Stimulated activated CD8-positive, alpha-beta memory T cell treated with anti-CD3 and anti-CD28 coated beads, Interleukin-7, amount 100 ng/mL, for 24 hours (primary cell): Measurements from ENCODE around the gene GNG8.

ENCODE experiments used
- DNase-seq: peaks from one replicate; pipeline ENCODE4 v3.0.0-alpha.2; 2020; ENCODE audit warnings: low read depth

GNG8 gene

DNA sequence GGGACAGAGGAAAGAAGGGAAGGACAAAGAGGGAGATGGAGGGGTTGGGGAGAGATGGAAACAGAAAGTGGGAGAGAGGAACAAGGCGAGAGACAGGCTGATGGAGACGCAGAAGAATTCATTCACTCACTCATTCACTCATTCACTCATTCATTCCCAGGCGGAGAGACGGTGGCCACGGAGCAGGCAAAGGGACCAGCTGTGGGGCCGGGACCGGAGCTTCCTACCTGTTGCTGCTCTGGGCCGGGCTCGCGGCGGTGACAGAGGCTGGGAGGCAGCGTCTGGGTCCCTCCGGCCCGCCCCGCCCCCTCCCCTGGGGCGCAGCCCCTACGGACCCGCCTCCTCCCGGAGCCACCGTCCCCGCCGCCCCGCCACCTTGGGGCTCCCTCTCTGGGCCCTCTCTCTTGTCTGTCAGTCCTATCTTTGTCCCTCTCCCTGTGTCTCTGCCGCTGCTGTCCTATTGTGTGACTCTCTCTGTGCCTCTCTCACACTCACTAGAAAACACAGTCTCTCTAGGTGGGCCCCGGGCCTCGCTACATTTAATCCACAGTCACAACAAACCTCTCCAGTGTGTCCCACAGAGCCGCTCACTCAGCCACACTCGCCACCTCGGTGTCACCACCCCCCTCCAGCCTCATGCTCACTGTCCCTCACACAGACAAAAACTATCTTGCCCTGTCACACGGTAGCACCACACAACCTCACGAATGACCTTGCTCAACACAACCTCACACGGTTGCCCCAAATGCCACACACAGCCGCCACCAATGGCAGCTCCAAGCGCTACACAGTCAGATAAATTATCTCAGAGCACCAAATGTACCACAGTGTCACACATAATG is at the start of gene GNG8:
TSS of gene GNG8 (minus strand) at position 283 of the 842 bp plus-strand sequence. CDS start 1,520 bp downstream, outside the sequence.
- DNase-seq, result no peak

DNA sequence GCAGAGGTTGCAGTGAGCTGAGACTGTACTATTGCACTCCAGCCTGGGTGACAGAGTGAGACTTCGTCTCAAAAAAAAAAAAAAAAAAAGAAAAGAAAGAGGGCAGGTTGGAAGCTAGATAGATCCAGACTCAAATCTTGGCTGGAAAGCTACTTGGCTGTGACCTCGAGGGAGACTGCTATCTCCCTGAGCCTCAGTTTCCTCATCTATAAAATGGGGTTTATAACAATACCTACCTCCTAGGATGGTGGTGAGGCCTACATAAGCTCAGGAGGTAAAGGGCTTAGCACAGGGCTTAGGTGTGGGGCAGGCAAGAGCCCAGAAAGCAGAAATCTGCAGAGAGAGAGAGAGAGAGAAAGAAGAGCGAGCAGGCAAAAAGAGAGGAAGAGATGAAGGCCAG is 49.2 kb upstream of the GNG8 start:
- no peak for DNase-seq

DNA sequence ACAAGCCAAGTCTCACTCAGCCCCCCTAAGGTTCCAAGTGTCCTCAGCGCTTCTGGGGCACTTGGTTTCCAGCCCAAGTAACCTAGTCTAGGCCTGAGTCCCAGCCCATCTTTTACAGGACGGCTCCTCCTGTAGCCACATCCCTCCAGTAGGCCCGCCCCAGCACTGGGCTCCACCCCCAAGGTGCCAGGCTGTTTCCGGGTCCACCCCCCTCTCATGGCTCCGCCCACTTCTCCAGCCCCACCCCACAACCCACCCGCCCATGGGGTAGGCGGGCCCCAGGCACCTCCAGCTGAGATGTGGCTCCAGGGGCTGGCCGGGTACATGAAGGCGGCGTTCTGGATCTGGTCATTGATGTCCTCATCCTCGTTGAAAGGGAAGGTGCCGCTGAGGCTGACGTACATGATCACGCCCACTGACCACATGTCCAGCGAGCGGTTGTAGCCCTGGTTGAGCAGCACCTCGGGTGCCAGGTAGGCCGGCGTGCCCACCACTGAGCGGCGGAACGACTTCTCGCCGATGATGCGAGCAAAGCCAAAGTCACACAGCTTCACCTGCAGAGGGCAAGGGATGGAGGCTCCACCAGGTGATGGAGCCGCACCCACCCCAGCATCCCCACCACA is 42.2 kb upstream of the GNG8 start:
- peak; percentile 31 for DNase-seq

DNA sequence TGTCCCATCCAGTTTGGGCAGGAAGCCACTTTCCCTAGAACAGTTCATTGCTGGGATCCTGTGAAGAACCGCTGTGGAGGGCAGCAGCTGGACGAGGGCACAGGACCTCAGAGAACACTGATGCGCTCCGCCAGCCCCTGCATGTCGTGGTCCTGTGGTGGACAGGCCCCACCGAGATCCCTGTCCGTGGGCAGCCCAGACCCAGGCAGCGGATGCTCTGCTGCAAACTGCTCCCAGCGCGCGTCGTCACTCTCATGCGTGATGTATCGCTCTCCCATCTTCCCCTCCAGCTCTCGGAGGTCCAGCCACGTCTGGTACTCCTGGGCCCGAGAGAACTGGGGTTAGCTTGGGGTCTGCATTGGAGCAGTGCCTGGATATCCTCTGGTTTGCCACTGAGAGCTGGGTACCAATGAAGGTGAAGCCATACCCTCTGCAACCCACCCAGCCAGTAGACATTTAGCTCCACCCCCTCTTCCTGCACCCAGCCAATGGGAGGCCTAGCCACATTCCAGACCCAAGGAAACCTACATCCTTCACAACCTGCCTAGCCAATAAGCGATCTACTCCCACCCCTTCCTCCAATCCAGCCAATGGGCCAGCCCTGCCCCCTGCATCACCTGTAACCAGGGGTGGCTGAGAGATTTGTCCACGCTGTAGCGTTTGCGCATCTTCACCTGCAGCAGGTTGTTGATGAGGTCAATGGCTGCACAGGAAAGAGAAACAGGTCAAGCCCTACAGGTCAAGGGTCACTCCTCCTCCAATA is 38.6 kb upstream of the GNG8 start:
- DNase-seq, result no peak

DNA sequence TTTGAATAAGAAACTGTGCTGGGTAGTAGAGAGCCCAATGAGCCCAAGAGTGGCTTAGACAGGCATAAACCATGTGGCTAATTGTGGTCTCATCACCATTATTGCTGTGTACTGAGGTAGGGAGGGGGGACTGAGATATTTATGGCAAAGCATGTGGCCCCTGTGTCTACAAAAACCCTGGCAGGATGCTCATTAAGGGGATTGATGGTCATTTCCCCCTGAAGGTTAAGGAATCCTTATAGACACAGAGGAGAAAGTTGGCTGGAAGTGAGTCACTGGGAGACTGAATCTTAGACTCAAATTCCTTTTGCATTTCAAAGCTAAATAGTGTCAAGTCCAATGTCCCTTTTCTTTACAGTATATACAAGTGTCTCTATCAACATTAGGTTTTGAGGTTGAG is 34.8 kb upstream of the GNG8 start:
- DNase-seq, result no peak

DNA sequence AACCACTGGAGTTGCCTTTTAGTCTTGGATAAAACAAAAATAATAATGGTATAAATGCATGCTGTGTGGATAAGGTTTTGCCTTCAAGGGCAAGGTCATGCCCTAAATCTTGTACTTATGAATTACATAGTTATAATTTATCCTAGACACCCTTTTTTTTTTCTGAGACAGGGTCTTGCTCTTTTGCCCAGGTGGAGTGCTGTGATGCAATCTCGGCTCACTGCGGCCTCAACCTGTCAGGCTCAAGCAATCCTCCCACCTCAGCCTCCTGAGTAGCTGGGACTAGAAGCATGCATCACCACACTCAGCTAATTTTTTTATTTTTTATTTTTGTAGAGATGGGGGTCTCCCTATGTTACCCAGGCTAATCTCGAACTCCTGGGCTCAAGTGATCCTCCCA is 32.7 kb upstream of the GNG8 start:
- no peak for DNase-seq

DNA sequence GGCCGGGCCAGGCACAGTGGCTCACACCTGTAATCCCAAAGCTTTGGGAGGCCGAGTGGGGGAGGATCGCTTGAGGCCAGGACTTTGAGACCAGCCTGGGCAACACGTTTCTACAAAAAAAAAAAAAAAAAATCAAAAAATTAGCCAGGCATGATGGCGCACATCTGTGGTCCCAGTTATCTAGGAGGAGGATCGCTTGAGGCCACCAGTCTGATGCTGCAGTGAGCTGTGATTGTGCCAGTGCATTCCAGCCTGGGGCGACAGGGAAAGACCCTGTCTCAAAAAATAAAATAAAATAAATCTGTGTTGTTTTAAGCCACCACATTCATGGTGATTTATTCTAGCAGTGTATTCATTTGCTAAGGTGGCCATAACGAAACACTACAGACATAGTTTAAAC is 29.1 kb upstream of the GNG8 start:
- DNase-seq, result no peak

DNA sequence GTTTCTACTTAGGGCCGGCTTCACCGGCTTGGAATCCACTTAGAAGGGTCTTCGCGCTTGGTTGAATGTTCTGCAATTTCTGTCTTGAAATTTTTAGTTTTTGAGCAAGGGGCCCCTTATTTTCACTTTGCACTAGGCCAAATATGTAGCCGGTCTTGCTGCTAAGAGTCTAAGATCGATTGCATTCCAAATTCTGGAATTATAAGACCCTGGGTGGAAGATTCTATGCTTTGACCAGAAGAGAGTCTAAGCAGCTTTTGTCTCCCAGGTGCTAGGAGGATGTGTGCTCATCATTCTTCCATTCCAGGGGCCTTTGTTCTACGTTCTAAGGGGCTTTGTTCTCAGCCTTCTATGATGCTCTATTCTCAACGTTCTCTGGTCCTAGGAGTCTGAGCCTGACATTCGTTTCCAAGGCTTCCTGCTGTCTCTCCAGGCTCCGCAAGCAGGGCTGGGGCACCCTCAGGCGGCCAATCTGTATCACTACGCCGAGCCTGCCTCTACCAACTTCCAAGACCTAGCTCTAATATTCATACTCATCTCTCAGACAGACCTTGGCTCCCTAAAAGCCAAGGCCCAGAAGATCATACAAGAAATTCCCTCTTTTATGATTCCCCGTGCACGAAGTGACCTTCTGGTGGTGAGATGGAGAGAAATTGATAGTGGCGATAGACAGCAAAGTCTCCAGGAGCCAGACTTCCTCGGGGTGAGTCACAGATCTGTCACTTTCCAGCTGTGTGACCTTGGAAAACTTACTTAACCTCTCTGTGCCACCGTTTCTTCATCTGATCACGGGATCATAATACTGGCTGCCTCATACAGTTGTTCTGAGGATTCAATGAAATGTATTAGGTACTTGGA is 26.0 kb upstream of the GNG8 start:
- DNase-seq, result peak; percentile 33

DNA sequence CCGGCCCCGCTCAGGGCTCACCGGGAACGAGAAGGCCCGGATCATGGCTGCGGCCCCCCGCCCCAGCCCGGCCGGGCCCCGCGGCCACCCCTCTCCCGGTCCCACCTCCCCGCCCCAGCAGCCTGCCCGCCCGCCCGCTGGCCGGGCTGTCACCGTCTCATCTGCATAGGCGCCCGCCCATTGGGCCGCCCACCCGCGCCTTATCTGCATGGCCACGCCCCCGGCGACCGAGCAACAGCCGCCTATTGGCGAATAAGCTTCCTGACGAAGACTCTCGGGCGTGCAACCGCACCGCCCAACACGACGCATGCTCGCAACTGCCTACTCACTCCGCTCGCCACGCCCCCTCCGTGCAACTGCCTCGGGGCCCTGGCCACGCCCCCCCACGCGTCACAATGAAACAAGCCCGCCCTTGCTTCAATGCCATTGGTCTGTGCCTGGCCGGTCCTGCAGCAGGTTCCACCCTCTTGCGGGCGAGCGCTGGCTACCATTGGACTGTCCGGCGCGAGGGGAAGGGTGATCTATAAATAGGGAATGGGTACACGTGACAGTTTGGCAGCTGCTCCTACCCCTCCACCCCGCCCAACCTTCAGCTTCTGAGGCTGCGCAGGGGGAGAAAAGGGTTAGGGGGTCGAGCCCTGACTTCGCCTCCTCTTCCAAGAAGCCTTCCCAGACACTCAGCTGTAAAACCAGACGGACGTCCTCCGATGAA is 25.2 kb upstream of the GNG8 start, which contains the start of gene DACT3:
TSS of gene DACT3 (minus strand) at position 163 of the 712 bp plus-strand sequence. CDS start at position 45, 118 bp downstream.
- DNase-seq, result peak; percentile 99

DNA sequence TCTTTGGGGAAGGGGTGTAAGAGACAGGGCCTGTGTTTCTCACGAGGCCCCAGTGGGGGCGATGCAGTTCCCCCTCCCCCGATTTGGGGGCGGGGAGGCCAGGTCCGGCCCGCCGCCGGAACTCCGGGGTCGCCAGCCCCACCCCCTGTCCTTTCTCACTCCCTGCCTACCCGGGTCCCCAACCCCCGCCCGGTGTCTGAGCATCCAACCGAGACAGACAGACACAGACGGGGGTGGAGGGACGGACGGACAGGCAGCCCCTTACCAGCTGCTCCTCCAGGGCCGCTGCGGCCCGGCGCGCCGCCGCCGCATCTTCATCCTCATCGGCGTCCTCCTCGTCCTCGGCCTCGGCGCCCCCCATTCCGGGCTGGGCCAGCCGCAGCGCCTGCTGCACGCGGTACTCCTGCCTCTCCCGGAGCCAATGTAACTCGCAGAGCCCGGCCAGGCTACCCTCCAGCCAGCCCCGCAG is 24.6 kb upstream of the GNG8 start:
- no peak for DNase-seq

DNA sequence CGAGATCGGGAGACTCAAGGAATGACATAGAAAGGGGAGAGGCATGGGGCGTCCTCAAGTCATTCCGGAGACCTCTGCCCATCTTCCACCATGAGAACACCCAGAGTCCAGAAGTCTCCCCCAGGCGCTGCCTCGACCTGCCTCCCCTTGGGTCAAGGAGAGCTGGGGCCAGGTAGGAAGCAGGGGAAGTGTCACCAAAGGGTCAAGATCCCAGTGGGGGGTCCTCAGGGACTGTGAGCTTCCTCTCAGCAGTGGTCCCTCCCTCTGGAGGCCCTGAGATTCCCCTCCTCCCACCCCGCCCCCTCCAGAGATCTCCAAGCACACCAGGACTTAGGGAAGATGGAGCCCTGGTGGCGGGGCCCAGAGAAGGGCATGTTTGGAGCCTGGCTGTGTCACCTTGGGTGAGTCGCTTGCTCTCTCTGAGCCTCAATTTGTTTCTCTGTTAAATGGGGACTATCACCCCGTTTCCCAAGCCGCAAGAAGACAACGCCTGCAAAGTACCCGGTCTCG is 24.1 kb upstream of the GNG8 start:
- DNase-seq, result no peak

DNA sequence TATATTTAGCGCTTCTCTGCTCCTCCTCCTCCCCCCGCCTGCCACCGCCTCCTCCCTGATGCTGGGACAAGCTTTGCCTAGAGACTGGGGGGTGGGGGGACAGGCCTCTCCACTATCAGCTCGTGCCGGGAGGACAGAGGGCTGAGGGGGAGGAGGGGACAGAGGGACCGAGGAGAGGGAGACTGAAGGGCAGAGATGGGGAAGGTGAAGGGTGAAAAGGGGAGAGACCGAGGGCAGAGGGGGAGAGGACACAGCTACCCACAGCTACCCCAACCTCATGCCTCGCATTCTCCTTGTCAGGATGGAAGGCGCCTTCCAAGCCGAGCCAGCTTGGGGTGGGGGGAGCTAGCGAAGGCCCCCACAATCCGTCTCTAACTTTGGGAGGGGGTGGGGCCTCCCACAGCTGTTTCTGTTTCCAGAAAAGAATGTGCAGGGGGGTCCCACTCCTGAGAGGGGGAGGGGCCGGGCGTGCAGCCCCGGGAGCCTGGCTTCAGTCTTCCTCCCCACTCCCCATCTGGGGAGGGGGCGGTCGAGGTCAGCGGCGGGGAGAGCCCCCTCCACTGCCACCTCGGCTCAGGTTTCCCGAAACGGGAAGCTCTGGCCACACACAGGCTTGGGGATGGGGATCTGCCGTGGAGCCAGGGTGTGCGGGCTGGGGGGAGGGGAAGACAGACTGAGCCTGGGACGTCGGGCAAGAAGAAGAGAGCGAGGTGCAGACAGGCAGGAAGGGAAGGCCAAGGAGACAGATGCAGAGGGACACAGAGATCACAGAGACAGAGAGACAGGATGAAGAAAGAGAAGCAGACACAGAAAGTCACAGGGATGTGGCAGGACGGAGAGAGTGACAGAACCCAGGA is 23.4 kb upstream of the GNG8 start:
- no peak for DNase-seq

DNA sequence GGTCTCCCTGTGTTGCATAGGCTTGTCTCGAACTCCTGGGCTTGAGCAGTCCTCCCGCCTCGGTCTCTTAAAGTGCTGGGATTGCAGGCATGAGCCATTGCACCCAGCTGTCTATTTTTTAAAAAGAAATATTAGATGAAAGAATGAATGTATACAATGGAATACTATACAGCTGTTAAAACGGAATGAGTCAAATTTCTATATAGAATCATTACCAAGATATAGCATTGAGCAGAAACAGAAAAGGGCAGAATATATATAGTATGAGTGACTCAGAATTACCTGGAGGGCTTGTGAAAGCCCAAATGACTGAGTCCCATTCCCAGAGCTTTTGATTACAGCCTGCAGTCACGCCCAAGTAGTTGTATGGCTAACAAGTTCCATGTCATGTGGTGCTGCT is 20.5 kb upstream of the GNG8 start:
- no peak for DNase-seq

DNA sequence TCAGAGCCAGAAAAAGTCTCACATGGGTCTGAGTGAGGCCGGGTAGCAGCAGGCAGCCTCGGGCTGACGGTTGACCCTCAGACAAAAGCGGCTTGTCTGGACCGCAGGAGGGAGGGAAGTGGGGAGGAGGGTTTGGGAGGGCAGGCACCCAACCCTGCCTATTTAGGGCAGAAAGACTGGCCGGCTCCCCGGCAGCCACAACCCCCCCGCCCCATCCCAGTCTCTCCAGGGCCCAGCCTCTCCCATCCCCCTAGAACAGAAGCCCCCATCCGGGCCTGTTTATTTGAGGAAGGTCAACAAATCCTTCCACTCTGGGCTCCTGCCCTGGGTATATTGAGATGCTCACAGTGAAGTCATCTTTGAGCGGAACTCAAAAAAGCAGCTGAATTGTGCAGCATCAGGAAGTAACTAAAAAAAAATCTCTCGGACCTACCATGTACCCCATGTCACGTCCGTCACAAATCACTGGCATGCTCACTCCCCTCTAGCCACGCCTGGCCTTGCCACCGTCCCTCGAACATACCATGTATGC is 18.7 kb upstream of the GNG8 start:
- DNase-seq, result no peak

DNA sequence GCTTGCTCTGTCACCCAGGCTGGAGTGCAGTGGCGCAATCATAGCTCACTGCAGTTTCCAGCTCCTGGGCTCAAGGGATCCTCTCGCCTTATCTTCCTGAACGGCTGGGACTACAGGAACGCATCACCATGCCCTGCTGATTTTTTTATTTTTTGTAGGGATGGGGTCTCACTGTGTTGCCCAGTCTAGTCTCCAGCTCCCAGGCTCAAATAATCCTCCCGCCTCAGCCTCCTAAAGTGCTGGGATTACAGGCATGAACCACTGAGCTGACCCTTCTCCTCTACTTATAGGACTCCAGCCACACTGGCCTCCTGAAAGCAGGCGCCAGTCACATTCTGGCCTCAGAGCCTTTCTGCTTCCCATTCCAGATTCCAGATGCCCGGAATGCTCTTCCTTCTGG is 14.4 kb upstream of the GNG8 start:
- no peak for DNase-seq

DNA sequence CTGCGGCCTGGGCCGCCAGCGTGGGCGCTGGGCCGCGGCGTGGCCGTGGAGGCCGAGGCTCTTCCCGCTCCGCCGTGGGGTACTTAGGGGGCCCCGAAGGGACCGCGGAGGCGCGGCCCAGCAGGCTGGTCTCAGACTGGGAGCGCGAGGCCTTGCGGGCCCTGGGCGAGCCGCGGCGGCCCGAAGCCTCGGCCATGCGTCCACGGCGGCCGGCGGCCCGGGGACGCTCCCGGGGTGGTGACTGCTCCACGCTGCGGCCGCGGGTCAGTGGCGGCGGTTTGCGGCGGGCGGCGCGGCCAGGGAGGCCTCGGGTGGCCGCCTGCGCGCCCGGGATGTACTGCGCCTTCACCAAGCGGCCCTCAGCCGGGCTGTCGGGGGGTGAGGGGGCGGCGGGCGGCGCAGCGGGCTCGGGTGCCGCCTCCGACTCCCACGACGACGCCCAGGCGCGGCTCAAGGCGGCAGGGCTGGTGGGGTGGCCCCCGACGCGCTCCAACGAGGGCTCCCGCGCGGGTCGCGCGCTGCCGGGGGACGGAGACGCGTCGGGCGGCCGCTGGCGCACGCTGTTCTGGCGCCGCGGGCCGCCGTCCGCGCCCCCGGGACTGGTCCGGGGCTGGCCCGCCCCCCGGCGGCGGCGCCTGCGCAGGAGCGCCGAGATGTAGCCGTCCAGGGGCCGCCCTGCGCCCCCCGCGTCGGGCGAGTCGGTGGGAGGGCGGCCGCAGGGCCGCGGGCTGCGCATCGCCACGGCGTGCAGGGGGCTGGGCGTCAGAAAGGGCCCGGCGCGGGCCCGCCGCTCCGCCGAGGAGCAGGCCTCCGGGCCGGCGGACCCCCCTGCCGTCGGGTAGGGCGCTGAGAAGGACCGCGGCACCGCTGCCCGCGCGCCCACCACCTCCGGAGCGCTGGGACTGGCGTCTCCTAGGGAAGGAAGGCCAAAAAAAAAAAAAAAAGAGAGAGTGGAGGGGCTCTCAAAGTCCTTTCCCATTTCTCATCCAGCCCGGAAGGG is 13.3 kb upstream of the GNG8 start:
- no peak for DNase-seq

DNA sequence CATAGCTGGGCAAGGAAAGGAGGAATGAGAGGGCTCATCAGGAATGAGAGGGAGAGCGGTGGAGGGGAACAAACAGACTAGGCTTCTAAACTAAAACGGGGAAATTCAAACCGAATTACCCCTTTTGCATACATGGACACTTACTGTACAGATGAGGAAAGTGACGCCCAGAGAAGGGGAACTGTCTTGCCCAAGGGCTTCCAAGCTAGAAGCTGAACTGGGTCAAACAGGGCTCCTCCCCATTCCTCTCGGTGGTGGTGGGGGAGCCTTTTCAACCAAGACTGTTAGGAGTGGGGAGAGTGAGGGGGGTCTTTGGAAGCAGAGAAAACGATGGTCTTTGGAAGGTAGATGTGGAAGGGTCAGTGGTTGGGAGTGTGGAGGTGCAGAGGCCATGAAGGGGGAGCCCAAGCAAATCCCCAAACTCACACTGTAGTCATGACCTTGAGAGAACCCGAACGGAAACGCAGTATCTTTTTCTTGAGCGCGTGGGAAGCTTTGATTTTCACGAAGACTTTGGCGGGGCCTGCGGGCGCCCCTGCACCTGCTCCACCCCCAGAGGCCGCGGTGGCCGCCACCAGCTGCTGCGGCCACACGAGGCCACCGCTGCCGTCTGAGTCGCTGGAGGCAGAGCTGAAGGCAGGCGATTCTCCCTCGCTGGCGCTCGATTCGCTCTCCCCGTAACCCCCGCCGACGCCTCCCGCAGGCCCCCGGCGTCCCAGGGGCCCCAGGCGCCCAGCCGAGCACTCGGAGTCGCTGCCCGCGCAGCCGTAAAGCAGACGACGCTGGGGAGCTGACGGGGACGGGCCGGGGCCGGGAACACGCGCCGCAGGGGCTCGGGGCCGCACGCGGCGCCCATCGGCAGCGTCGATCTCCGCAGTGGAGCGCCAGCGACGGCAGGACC is 12.3 kb upstream of the GNG8 start:
- DNase-seq, result no peak
